Posterior vena cava (tissue), 2 donors: ENCODE results near the gene SIGLEC11. TPM values are rescaled to one million over a fixed set of nuclear protein-coding genes. Genes with fewer than 3 reads are reported as not detected.

Experiments
- DNase-seq: peaks from one replicate; pipeline ENCODE4 v3.0.0-alpha.2; 2020; ENCODE audit warnings: low spot score
- intact Hi-C, 2 donors: fragments of 100-400 bp; cut with DNase I; formaldehyde crosslinking; loops; one replicate each; pipeline versions ENCODE4 v1.14.1 to v1.14.2; 2022 to 2023
- total RNA-seq, 2 donors: library from RNA; stranded (reverse); fragmentation: NEBNext Ultra II Directional; extraction: Animal tissue kit (Norgen Biotek cat#: 25700); gene quantifications; one replicate each; pipeline ENCODE4 v1.2.1, GENCODE V29; 2021
- donor health status: DM: yes; HTN: yes; CAD: no.
- donor health status: DM: yes; HTN: yes; CAD: no.

The SIGLEC11 gene
- total RNA-seq, 2 donors from 2014 or later, result 0.95 to 3.3 TPM

- intact Hi-C loops, result no loop called here
- no peak for DNase-seq
Observed at GRCh38 chr19:49913720-49914119, 47.3 kb downstream of the SIGLEC11 start.

- no peak for DNase-seq
- intact Hi-C loops, result no loop called here
Observed at GRCh38 chr19:49912965-49913685, 47.8 kb downstream of the SIGLEC11 start.

GRCh38 chr19:49911381-49912145 lies 49.4 kb downstream of the SIGLEC11 start:
- DNase-seq, result no peak
- intact Hi-C loops, result no loop called here

- intact Hi-C loops, result no loop called here
- no peak for DNase-seq
Observed at GRCh38 chr19:49910179-49910578, 50.8 kb downstream of the SIGLEC11 start.

GRCh38 chr19:49908480-49909420 lies 52.2 kb downstream of the SIGLEC11 start:
- intact Hi-C loops, result no loop called here
- no peak for DNase-seq

- intact Hi-C loops, result no loop called here
- no peak for DNase-seq
Observed at GRCh38 chr19:49907745-49908446, 53.1 kb downstream of the SIGLEC11 start.

GRCh38 chr19:49906879-49907564 lies 54.0 kb downstream of the SIGLEC11 start:
- intact Hi-C loops, result no loop called here
- no peak for DNase-seq

GRCh38 chr19:49904136-49904535 lies 56.8 kb downstream of the SIGLEC11 start:
- intact Hi-C loops, result no loop called here
- no peak for DNase-seq

Other genes starting within 250 kb of the SIGLEC11 start
- 1 to 10 TPM; 2.0 to 2.7 TPM for gene TSKS, start 197.9 kb downstream of the SIGLEC11 start, total RNA-seq
- 10 to 100 TPM; 81.7 to 88.1 TPM for gene AP2A1, start 194.2 kb downstream of the SIGLEC11 start, total RNA-seq
- gene FUZ, start 147.9 kb downstream of the SIGLEC11 start, total RNA-seq, result 10 to 100 TPM in 1 of 2 donors, 1 to 10 TPM in 1; 6.9 to 12.2 TPM
- 10 to 100 TPM; 25.6 to 25.9 TPM for gene MED25, start 142.9 kb downstream of the SIGLEC11 start, total RNA-seq
- 10 to 100 TPM; 78.7 to 95.2 TPM for gene PTOV1, start 110.0 kb downstream of the SIGLEC11 start, total RNA-seq
- gene PNKP, start 93.6 kb downstream of the SIGLEC11 start, total RNA-seq, result 10 to 100 TPM; 40.5 to 43.4 TPM
- 10 to 100 TPM; 26.5 to 28.9 TPM for gene AKT1S1, start 83.8 kb downstream of the SIGLEC11 start, total RNA-seq
- gene TBC1D17, start 83.5 kb downstream of the SIGLEC11 start, total RNA-seq, result 10 to 100 TPM; 28.7 to 36.3 TPM
- gene IL4I1, start 64.3 kb downstream of the SIGLEC11 start, total RNA-seq, result 1 to 10 TPM; 1.1 to 1.3 TPM
- 10 to 100 TPM; 18.8 to 37.0 TPM for gene ATF5, start 32.0 kb downstream of the SIGLEC11 start, total RNA-seq
- 10 to 100 TPM; 21.9 to 27.1 TPM for gene NUP62, start 31.7 kb downstream of the SIGLEC11 start, total RNA-seq
- 10 to 100 TPM; 19.7 to 23.0 TPM for gene VRK3, start 64.2 kb upstream of the SIGLEC11 start, total RNA-seq
- gene ZNF473, start 64.8 kb upstream of the SIGLEC11 start, total RNA-seq, result 1 to 10 TPM; 5.8 to 7.6 TPM
- gene IZUMO2, start 202.1 kb upstream of the SIGLEC11 start, total RNA-seq, result not detected
- under 1 TPM; 0.60 to 0.62 TPM for gene MYH14, start 242.4 kb upstream of the SIGLEC11 start, total RNA-seq